Fibroblast of pulmonary artery (primary cell): ENCODE results near the gene DAO.

Experiments
- DNase-seq: peaks from one replicate; pipeline ENCODE4 v3.0.0-alpha.2; 2010; ENCODE audit warnings: low read depth
- H3K4me3 ChIP-seq: replicated peaks from 2 replicates; pipeline ENCODE4 v1.5.1; 2011; ENCODE audit warnings: low read depth, mild to moderate bottlenecking, control low read depth, low read length, moderate library complexity
- CTCF ChIP-seq: IDR thresholded peaks from 2 replicates; pipeline ENCODE4 v1.5.1; 2011; ENCODE audit warnings: mild to moderate bottlenecking, control low read depth, low read length, inconsistent platforms; ENCODE audit errors: missing control alignments

The DAO gene

GRCh38 chr12:108875682-108876361 is 4.1 kb upstream of the DAO start:
- no peak overlapping the region for H3K4me3 ChIP-seq
- DNase-seq, result no peak
- no peak for TF ChIP-seq CTCF

DNA sequence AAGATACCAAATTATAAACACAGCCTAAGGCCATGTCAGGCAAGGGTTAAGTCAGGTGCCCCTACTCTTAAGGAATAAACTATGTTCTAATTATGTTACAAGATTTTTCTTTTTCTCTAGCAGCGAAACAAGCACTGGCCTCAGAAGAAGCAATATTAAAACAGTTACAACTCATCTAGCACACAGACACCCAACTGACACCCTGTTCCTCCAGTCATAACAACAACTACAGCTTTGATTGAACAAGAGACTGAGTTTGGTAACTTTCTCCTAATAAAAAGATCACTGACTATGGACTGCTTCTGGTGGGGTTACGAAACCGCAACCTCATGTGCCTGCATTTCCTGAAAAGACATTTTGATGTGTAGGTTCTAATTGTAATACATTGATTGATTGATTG is 3.3 kb upstream of the DAO start:
- TF ChIP-seq CTCF, result no peak
- H3K4me3 ChIP-seq, result no peak overlapping the region
- no peak for DNase-seq

DNA sequence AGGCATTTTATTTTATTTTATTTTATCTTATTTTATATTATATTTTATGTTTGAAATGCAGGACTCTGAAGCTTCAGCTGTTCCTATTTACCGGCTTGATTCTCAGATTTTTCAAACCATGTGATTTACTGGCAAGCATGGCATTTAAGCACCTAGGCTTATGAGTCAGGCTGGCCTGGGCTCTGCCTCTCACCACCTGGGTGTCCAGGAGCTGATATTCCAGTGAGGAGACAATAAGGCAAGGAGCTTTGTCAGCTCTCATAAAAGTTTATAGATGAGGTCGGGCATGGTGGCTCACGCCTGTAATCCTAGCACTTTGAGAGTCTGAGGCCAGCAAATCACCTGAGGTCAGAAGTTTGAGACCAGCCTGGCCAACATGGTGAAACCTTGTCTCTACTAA is 2.1 kb downstream of the DAO start:
- TF ChIP-seq CTCF, result no peak
- DNase-seq, result no peak
- H3K4me3 ChIP-seq, result no peak overlapping the region

GRCh38 chr12:108884116-108885012 is 4.5 kb downstream of the DAO start:
- TF ChIP-seq CTCF, result peak; percentile 61
- H3K4me3 ChIP-seq, result no peak overlapping the region
- peak; percentile 41 for DNase-seq

DNA sequence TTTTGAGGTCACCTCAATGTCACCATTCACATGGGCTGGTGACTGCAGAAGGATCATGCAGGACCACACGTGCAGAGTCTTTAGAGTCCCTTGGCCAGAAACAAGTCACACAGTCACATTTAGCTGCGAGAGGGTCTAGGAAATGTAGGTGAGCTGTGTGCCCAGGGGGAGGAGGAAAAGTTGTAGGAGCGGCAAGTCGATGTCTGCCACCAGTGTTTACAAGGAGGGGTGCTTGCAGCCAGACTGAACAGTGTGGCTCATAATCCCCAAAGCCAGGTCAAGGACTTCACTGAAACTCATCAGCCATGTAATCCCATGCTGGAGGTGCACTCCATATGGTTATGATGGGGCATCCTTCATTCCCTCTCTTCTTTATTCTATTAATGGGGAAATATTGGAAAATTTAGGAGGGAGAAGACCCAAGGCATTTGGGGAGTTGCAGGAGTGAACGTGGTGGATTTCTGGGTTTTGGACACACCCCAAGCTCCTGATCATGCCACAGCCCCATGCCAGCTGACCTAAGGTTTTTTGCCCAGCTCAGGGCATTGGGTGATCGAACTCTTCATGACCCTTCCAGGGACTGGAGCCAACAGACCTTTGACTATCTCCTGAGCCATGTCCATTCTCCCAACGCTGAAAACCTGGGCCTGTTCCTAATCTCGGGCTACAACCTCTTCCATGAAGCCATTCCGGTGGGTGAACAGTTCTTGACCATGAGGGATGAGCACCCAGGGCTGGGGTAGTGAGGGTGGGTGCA is 7.2 kb downstream of the DAO start:
- TF ChIP-seq CTCF, result no peak
- no peak overlapping the region for H3K4me3 ChIP-seq
- DNase-seq, result no peak

DNA sequence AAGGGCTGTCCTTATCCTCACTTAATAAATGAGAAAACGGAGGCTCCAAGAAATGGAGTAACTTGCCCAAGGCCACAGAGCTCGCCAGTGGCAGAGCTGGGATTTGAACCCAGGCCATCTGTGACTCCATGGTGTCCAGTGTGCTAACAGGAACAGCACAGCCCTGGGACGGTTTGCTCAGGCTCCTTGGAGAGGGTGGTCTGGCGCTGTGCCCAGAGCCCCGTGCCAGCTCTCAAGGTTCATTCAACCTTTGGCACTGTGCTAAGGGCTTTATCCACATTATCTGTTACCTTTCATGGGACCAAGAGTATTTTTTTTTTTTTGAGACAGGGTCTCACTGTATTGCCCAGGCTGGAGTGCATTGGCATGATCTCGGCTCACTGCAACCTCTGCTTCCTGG is 8.1 kb downstream of the DAO start:
- no peak overlapping the region for H3K4me3 ChIP-seq
- DNase-seq, result no peak
- TF ChIP-seq CTCF, result no peak
